ENCODE measurements around the gene HCN3.

HCN3 gene

DNA sequence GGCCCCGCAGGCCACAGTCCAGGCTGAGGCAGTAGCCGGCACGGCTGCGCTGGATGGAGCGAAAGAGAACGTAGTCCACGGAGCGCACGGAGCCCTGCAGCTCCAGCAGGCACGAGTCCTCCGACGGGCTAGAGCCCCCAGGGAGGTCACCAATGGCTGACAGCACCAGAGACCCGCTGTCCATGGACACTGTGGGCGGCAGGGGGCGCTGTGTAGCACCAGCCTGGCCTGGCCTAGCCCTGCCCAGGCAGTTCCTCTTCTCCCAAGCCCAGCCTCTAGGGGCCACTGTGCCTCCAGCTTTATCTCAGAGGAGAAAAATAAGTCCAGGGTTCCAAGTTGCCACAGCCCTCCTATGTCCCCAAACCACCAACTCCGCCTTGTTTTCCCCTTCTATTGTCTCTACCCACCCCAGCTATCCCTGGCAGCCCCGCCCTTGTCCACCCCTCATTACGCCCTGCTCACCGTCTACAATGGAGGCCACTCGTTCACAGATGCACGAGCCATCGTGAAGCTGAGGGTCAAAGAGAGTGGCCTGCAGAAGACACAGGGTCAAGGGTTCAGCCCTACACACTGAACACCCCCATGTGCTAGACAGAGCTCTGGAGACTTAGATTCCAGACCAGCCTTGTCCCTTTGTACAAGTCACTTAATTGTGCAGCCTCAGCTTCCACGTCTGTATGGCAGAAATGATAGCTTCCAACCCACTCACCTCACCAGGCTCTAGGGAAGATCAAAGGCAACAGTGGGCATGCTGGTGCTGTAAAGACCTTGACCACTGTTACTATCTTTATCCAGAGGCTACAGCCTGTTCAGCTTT is 26.4 kb upstream of the HCN3 start:
- H3K4me3 ChIP-seq (ENCODE audit: low read depth, low read length), result peak overlapping the region; percentile 78
- peak; percentile 70 for DNase-seq (ENCODE audit: low read depth)
- TF ChIP-seq, protein P1, sequence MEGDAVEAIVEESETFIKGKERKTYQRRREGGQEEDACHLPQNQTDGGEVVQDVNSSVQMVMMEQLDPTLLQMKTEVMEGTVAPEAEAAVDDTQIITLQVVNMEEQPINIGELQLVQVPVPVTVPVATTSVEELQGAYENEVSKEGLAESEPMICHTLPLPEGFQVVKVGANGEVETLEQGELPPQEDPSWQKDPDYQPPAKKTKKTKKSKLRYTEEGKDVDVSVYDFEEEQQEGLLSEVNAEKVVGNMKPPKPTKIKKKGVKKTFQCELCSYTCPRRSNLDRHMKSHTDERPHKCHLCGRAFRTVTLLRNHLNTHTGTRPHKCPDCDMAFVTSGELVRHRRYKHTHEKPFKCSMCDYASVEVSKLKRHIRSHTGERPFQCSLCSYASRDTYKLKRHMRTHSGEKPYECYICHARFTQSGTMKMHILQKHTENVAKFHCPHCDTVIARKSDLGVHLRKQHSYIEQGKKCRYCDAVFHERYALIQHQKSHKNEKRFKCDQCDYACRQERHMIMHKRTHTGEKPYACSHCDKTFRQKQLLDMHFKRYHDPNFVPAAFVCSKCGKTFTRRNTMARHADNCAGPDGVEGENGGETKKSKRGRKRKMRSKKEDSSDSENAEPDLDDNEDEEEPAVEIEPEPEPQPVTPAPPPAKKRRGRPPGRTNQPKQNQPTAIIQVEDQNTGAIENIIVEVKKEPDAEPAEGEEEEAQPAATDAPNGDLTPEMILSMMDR (IDR thresholded peaks at IDR 0.05; ENCODE audit: low read depth, low read length, missing control alignments), result peak; percentile 100

DNA sequence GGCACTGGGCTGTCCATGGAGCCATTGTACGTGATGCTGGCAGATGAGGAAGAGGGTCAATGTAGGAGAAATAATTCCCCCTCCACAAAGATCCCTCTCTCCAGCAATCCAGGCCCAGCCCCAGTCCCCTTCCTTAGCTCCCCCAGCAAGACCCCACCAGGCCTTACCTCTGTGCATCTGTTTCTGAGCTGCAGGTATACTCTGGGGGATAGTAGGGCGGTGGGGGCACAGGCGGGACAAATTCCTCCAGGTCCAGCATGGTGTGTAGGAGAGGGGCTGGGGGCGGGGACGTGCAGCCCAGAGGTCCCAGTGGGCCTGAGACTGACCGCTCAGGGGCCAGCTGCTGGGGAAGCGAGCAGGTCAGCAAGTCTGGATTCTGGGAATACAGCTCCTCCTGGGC is 25.7 kb upstream of the HCN3 start:
- no peak overlapping the region for H3K4me3 ChIP-seq (ENCODE audit: low read depth, low read length)
- no peak for DNase-seq (ENCODE audit: low read depth)
- TF ChIP-seq, protein P1 (IDR thresholded peaks at IDR 0.05; ENCODE audit: low read depth, low read length, missing control alignments), result no peak

DNA sequence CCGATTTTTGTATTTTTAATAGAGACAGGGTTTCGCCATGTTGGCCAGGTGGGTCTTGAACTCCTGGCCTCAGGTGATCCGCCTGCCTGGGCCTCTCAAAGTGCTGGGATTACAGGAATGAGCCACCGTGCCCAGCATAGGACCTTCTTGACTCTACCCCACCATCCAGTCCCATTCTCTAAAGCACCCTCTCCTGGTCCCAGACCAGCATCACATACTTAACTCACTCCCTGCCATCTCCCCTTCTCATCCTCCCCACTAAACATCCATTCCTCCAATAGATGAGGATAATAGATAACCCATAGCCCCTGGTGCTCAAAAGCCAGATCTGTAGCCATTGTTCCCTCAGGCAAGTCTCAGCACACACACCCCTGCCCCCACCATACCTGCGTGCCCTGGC is 24.1 kb upstream of the HCN3 start:
- no peak for DNase-seq (ENCODE audit: low read depth)
- H3K4me3 ChIP-seq (ENCODE audit: low read depth, low read length), result no peak overlapping the region
- TF ChIP-seq, protein P1 (IDR thresholded peaks at IDR 0.05; ENCODE audit: low read depth, low read length, missing control alignments), result no peak

DNA sequence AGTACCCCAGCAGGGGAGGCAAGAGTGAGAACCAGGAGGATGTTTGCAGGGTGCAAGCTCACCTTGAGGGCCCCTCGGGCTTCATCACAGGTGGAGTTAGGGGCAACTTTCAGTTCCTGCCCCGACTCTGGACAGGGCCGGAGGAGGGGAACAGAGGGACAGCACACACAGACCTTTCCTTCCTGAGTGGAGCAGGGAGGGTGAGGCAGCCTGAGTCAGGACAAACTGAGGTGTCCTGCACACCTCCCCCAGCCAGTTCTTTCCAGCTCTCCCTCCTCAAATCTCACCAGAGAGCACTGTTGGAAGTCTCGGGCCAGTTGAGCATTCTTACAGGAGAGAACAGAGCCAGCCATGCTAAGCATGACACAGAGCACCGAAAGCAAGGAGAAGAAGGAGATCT is 23.5 kb upstream of the HCN3 start:
- TF ChIP-seq, protein P1 (IDR thresholded peaks at IDR 0.05; ENCODE audit: low read depth, low read length, missing control alignments), result no peak
- no peak overlapping the region; the same call in 1 of the 2 replicates for H3K4me3 ChIP-seq (ENCODE audit: low read depth, low read length)
- no peak for DNase-seq (ENCODE audit: low read depth)

DNA sequence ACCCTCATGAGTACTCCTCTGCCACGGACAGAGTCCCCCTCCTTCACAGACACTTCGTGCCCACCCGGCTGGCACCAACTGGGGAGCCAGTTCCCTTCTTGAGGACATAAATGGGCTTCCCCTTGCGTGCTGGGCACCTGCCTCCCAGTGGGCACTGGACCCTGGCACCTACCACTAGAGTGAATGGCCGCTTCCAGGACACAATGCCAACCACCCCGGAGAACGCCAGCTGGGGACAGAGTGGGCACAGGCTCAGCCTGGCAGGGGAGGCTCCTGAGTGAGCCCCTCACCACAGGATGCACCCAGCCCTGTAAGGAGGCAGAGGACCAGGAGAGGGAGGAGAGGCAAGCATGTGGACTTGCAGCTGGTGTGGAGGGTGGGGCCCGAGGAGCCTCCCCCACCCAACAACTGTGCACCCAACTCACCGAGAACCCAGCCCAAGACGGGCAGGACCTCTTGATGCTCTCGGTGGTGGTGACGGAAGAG is 23.0 kb upstream of the HCN3 start:
- DNase-seq (ENCODE audit: low read depth), result no peak
- peak overlapping the region; percentile 59 for H3K4me3 ChIP-seq (ENCODE audit: low read depth, low read length)
- TF ChIP-seq, protein P1 (IDR thresholded peaks at IDR 0.05; ENCODE audit: low read depth, low read length, missing control alignments), result no peak

DNA sequence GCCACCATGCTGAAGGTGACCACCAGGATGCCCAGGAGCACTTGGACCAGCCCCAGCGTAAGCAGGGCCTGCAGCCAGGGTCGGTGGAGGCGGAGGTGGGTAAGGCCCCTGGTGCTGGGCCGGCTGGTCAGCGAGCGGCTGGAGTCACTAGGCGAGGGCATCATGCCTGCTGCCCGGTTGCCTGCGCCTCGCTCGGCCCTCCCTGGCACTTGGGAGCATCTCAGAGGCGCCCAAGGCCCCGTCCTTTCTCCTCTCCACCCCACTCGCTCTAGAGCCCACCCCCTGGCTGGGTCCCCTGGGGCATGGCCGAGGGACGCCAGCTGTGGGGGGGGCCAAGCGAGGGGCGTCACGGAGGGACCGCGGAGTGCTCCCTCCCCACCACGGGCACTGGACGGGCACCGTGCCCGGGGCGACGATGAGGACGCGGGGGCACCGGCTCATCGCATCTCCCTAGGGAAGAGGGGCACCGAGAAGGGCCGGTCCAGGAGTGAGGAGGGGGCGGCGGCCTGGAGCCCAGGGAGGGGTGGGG is 22.5 kb upstream of the HCN3 start:
- peak overlapping the region; percentile 59 for H3K4me3 ChIP-seq (ENCODE audit: low read depth, low read length)
- TF ChIP-seq, protein P1 (IDR thresholded peaks at IDR 0.05; ENCODE audit: low read depth, low read length, missing control alignments), result no peak
- no peak for DNase-seq (ENCODE audit: low read depth)
